ENCODE data around the gene GP1BA.
"Not testable (repeated sequence)": the region's sequence is repeated elsewhere in the genome, so short reads cannot be mapped to it uniquely, and the experiment has no call there.

DNA sequence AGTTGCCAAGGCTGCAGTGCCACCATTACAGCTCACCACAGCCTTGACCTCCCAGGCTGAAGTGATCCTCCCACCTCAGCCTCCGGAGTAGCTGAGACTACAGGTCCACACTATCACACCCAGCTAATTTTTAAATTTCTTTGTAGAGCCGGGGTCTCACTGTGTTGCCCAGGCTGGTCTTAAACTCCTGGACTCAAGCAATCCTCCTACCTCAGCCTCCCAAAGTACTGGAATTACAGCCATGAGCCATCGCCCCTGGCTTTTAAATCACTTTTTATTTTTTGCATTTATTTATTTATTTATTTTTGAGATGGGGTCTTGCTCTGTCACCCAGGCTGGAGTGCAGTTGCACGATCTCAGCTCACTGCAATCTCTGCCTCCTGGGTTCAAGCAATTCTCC is 17.5 kb upstream of the GP1BA start:
- TF ChIP-seq, protein P1, sequence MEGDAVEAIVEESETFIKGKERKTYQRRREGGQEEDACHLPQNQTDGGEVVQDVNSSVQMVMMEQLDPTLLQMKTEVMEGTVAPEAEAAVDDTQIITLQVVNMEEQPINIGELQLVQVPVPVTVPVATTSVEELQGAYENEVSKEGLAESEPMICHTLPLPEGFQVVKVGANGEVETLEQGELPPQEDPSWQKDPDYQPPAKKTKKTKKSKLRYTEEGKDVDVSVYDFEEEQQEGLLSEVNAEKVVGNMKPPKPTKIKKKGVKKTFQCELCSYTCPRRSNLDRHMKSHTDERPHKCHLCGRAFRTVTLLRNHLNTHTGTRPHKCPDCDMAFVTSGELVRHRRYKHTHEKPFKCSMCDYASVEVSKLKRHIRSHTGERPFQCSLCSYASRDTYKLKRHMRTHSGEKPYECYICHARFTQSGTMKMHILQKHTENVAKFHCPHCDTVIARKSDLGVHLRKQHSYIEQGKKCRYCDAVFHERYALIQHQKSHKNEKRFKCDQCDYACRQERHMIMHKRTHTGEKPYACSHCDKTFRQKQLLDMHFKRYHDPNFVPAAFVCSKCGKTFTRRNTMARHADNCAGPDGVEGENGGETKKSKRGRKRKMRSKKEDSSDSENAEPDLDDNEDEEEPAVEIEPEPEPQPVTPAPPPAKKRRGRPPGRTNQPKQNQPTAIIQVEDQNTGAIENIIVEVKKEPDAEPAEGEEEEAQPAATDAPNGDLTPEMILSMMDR (conservative IDR thresholded peaks at IDR 0.05; ENCODE audit: low read depth in 2 of 2): not testable (repeated sequence)
- TF ChIP-seq POLR2AphosphoS5 (IDR thresholded peaks at IDR 0.05; ENCODE audit: low read depth); STAT1 (IDR thresholded peaks at IDR 0.05; ENCODE audit: unreplicated experiment); EZH2 (IDR thresholded peaks at IDR 0.05; ENCODE audit: low read depth, unreplicated experiment); EZH2phosphoT487 (IDR thresholded peaks at IDR 0.05; ENCODE audit: unreplicated experiment): not testable (repeated sequence)
